GM13977 (cell line): ENCODE results near the gene FRAS1.
"Not testable (repeated sequence)": the region's sequence is repeated elsewhere in the genome, so short reads cannot be mapped to it uniquely, and the experiment has no call there.

Experiments
- DNase-seq: peaks from one replicate; pipeline ENCODE4 v3.0.0; 2012; ENCODE audit warnings: low spot score
- in situ Hi-C: fragments of 300-500 bp; cut with MboI; formaldehyde crosslinking; loops from one replicate; pipeline ENCODE4 v1.12.0; 2022; ENCODE audit warnings: low sequenced_read_pairs, low pct_unique_long_range_greater_than_20kb, mixed read lengths, inconsistent platforms; ENCODE audit not compliant: unreplicated experiment
- TF ChIP-seq, protein P1 (sequence below): IDR thresholded peaks from 2 replicates; pipeline ENCODE4 v1.5.1; 2012; ENCODE audit warnings: mild to moderate bottlenecking, control low read depth; ENCODE audit not compliant: insufficient read depth; ENCODE audit errors: extremely low read depth, missing control alignments

Gene FRAS1

DNA sequence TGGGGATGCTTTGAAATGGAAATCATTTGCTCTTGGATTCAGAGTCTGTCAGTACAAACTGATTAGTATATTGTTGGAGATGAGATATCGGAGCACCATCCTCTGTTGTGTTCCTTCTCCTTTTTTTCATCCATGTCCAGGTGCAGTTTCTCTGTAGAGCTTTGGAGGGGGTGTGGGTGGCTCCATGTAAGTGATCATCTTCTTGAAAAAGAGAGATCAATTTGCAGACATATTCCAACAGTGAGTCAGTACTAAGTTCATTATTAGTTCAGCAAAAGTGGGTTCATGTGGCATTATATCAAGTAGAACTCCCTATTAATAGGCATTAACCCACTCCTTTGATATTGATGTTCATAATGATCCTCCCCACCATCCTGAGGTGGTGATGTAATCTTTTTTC, 18.9 kb downstream of the FRAS1 start:
- no peak for DNase-seq
- TF ChIP-seq, protein P1, sequence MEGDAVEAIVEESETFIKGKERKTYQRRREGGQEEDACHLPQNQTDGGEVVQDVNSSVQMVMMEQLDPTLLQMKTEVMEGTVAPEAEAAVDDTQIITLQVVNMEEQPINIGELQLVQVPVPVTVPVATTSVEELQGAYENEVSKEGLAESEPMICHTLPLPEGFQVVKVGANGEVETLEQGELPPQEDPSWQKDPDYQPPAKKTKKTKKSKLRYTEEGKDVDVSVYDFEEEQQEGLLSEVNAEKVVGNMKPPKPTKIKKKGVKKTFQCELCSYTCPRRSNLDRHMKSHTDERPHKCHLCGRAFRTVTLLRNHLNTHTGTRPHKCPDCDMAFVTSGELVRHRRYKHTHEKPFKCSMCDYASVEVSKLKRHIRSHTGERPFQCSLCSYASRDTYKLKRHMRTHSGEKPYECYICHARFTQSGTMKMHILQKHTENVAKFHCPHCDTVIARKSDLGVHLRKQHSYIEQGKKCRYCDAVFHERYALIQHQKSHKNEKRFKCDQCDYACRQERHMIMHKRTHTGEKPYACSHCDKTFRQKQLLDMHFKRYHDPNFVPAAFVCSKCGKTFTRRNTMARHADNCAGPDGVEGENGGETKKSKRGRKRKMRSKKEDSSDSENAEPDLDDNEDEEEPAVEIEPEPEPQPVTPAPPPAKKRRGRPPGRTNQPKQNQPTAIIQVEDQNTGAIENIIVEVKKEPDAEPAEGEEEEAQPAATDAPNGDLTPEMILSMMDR = no peak
- in situ Hi-C loops = no loop called here

DNA sequence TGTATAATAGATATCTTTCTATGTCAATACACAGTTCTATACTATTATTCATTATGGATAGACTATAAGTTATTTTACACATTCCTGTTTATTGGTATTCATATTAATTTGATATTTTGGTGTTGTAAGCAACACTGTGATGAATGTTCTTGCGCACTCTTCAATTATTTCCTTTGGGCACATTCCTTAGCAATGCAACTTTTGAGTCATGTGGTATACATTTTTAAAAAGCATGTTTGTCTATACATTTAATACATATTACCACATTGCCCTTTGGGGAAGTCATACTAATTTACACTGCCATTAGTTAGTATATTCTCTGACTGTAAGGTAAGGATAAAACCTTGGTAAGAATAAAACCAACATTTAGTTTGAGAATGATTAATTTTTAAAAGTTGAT, 21.0 kb downstream of the FRAS1 start:
- no peak for DNase-seq
- in situ Hi-C loops = no loop called here
- TF ChIP-seq, protein P1 = no peak

DNA sequence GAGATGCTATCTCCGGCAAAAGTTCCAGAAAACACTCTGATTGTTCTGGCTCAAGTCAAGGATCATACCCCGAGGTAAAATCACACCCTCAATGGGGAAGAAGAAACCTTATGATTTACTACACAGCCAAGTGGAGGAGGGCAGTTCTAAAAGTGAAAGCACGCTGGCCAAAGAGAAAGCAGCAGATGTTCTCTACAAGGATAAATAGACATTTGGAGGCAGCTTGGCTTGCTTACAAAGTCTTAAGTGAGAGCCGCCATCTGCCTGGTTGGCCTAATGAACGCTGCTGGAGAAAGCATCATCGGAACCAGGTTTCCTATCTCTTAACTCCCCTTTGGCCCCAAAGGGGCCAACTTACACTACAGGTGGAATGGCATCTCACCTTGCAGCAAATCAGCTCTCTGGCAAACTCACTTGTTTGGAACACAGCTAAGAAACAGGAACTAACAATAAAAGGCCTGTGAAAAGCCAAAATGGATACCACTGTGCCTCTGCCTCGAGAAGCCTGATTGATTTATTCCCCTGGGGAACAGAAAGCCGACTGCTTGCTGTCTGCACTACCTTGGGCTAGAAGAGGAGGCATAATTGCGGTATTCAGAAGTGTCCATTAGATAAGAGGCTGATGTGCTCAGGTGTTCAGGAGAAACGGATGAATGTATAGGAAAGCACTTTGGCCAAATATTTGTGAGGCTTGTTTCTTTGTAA, 22.8 kb downstream of the FRAS1 start:
- DNase-seq = no peak
- in situ Hi-C loops = no loop called here

DNA sequence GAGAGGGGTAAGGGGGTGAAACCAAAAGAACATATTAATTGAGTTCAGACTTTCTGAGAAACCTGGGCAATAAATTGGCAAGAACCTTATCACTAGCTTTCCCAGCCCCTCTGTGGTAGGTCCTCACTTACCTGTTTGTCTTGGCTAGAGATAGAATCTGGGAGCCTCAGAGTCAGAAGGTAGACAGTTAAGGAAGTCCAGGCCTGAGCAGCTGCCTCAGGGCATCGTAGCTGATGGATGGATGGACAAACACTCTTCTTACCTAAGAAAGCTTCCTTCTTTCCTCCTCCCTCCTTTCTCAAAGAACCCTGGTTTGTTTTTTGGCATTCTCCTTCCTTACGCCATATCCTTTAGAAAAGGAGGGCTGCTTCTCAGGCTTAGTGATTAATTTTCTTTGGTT, 24.4 kb downstream of the FRAS1 start:
- TF ChIP-seq, protein P1 = no peak
- DNase-seq = no peak
- in situ Hi-C loops = no loop called here

More for the DNA sequence above, 22.8 kb downstream of the FRAS1 start:
- TF ChIP-seq, protein P1 = no peak

DNA sequence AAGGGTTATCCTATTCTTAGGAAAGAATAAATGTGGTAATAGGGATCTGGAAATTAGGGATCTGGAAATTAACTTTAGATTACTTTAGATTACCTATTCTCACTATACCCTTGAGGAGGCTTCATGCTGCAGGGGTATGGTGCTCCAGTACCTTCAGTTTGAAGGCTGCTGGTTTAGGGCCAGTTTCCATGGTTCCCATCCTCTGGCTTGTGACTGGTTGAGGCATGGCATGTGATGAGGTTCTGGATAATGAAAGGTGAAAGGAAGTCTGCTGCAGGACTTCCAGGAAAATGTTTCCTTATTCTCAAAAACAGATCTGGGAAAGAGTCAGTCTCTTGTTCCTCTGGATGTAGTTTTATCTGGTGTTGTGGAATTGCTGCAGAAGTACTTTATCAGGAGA, 25.9 kb downstream of the FRAS1 start:
- DNase-seq = no peak
- TF ChIP-seq, protein P1 = no peak
- in situ Hi-C loops = no loop called here

DNA sequence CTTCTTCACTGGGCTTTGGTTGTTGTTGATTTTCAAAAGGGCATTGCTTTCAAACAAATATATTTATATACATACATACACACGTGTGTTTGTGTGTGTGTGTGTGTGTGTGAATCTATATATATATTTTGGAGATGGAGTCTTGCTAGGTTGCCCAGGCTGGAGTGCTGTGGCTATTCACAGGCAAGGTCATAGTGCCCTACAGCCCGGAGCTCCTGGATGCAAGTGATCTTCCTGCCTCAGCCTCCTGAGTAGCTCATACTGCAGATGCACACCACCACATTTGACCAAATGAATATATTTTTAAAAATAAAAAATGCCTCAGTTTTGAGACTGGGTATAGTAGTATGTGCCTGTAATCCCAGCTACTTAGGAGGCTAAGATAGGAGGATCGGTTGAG, 34.4 kb downstream of the FRAS1 start:
- TF ChIP-seq, protein P1 = no peak
- no peak for DNase-seq
- in situ Hi-C loops = no loop called here

DNA sequence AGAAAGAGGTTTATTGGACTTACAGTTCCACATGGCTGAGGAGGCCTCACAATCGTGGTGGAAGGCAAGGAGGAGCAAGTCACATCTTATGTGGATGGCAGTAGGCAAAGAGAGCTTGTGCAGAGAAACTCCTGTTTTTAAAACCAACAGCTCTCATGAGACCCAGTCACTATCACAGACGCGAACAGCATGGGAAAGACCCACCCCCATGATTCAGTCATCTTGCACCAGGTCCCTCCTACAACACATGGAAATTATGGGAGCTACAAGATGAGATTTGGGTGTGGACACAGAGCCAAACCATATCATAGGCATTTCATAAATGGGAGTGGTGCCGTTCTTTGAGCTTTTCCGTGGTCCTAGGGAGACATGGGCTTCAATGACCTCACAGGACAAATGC, 35.2 kb downstream of the FRAS1 start:
- in situ Hi-C loops, DNase-seq: not testable (repeated sequence)
